AG04449 (cell line): ENCODE data around the gene GPD1.

Experiments
- CTCF ChIA-PET: fragments of 350-600 bp; formaldehyde crosslinking; extraction: SDS; loops from one replicate; lab custom pipeline; 2021; ENCODE audit warnings: antibody characterized with exemption; lab: Yijun Ruan, JAX
- POLR2A ChIA-PET: fragments of 400-600, 350-600 bp; formaldehyde crosslinking; extraction: SDS; loops from one replicate; lab custom pipeline; 2020; ENCODE audit warnings: antibody characterized with exemption, inconsistent platforms; lab: Yijun Ruan, JAX
- DNase-seq: peaks from one replicate; pipeline ENCODE4 v3.0.0-alpha.2; 2010; ENCODE audit warnings: low read depth, low spot score
- H3K4me3 ChIP-seq: 2 replicates; pipeline ENCODE4 v1.5.1; 2011; ENCODE audit warnings: low read depth, mild to moderate bottlenecking, control low read depth, low read length
- TF ChIP-seq, protein P1 (sequence below): IDR thresholded peaks from one replicate; pipeline ENCODE4 v1.5.1; 2011; ENCODE audit warnings: mild to moderate bottlenecking, moderate library complexity, low read length, control low read depth, inconsistent platforms; ENCODE audit not compliant: insufficient read depth; ENCODE audit errors: missing control alignments

GPD1 gene

DNA sequence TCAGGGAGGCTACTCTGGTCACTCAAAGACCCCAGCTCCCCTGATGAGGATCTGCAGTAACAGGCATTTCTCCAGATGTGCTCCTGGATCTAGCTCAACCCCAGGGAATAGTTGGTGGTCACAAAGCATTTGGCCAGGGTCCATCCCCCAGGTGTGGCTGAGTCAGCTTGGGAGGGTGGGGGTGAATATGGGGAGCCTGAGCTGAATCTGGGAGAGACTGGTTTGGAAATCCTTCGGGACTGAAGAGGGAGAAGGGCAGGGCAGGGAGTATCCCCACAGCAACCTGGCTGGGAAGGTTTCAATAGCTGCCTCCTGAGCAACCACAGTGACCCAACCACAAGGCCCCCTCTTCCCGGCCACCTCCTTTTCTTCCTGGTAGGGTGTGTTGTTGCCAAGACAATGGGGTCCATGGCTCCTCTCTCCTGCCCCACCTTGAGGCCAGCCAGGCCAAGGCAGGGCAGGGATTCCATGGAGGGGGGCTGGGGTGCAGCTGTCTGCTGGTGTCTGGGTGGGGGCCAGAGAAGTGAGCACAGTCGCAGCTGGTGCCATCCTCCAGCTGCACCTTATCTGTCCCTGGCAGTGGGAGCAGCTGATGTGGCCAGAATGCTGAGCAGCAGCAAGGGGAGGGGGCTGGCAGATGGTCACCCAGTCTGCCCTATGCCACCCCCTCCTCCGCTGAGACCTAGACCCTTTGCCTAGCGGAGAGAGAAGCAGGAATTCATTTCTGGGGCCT lies 40.9 kb upstream of the GPD1 start:
- ChIA-PET CTCF (interaction anchor here (0.6 to 22.9 kb wide), 11 partner anchors 7 to 285 kb away, joined by 3 to 1042 read pairs (median 8); partner anchors contain the start of genes AQP5 and AQP6), POLR2A (interaction anchor here (0.6 kb wide), 1 partner anchor 88 kb away, joined by 3 read pairs; no protein-coding TSS in a partner anchor)
- H3K4me3 ChIP-seq: no peak overlapping the region
- no peak for DNase-seq
- TF ChIP-seq, protein P1, sequence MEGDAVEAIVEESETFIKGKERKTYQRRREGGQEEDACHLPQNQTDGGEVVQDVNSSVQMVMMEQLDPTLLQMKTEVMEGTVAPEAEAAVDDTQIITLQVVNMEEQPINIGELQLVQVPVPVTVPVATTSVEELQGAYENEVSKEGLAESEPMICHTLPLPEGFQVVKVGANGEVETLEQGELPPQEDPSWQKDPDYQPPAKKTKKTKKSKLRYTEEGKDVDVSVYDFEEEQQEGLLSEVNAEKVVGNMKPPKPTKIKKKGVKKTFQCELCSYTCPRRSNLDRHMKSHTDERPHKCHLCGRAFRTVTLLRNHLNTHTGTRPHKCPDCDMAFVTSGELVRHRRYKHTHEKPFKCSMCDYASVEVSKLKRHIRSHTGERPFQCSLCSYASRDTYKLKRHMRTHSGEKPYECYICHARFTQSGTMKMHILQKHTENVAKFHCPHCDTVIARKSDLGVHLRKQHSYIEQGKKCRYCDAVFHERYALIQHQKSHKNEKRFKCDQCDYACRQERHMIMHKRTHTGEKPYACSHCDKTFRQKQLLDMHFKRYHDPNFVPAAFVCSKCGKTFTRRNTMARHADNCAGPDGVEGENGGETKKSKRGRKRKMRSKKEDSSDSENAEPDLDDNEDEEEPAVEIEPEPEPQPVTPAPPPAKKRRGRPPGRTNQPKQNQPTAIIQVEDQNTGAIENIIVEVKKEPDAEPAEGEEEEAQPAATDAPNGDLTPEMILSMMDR: no peak

DNA sequence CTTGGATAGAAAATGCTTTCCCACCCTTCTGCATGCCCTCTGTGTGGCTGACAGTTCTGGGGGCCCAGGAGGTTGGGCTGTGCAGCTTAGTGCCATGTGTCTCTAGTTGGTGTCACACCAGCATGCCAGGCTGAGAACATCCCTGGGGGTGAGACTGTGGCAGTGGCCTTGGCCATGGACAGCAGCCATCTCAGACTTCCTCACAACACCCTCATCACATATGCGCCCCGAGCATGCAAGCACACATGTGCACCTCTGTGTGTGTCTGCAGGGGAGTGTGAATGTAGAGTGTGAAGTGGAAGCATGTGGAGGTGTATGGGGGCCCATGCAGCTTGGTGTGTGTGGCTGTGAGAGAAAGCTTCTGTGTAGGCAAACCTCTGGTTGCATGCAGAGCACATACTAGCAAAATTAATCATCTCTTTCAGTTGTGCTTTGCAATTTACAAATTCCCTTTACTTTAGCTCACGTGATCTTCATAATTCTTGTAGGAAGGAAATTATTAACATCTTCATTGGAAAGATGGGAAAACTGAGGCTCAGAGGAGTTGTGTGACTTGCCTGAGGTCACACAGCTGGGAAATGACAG lies 38.0 kb upstream of the GPD1 start:
- ChIA-PET POLR2A (interaction anchor here (1.2 kb wide), 1 partner anchor 19 kb away, joined by 4 read pairs; no protein-coding TSS in a partner anchor), CTCF (interaction anchor here (1.4 to 22.9 kb wide), 11 partner anchors 10 to 288 kb away, joined by 4 to 1042 read pairs (median 27); partner anchors contain the start of genes AQP5, AQP6, COX14 and SMARCD1)
- no peak overlapping the region for H3K4me3 ChIP-seq
- TF ChIP-seq, protein P1: no peak
- no peak for DNase-seq

- ChIA-PET CTCF (interaction anchor here (1.5 to 22.9 kb wide), 11 partner anchors 8 to 199 kb away, joined by 4 to 1042 read pairs (median 27); partner anchors contain the start of genes AQP5, AQP6, COX14 and SMARCD1), POLR2A (interaction anchor here (1.2 kb wide), 1 partner anchor 18 kb away, joined by 4 read pairs; no protein-coding TSS in a partner anchor)
- DNase-seq: peak; percentile 84
- TF ChIP-seq, protein P1: no peak
- no peak overlapping the region for H3K4me3 ChIP-seq
These were observed 37.4 kb upstream of the GPD1 start for GRCh38 chr12:50066402-50066801.

GRCh38 chr12:50069069-50069468 lies 34.7 kb upstream of the GPD1 start:
- CTCF ChIA-PET: interaction anchor here (1.0 to 22.9 kb wide), 16 partner anchors 9 to 291 kb away, joined by 4 to 1042 read pairs (median 18); partner anchors contain the start of genes AQP5, AQP6, COX14 and RACGAP1
- TF ChIP-seq, protein P1: no peak
- POLR2A ChIA-PET: no interaction called here

GRCh38 chr12:50069539-50069938 lies 34.3 kb upstream of the GPD1 start:
- ChIA-PET POLR2A (no interaction called here), CTCF (interaction anchor here (1.0 to 22.9 kb wide), 23 partner anchors 9 to 292 kb away, joined by 4 to 1042 read pairs (median 12); partner anchors contain the start of genes AQP5, AQP6, COX14 and RACGAP1)
- H3K4me3 ChIP-seq: no peak overlapping the region
- TF ChIP-seq, protein P1: no peak
- no peak for DNase-seq

More at GRCh38 chr12:50069069-50069468, 34.7 kb upstream of the GPD1 start:
- H3K4me3 ChIP-seq: no peak overlapping the region
- no peak for DNase-seq
